NB4 (cell line): ENCODE results near the gene SH3BP5L.

Source experiments
- DNase-seq: peaks from one replicate; pipeline ENCODE4 v3.0.0; 2010; ENCODE audit warnings: low read depth
- H3K4me3 ChIP-seq: one replicate; pipeline ENCODE4 v1.5.1; 2011; ENCODE audit warnings: mild to moderate bottlenecking, low read depth, low read length, moderate library complexity
- CTCF ChIP-seq: IDR thresholded peaks from one replicate; pipeline ENCODE4 v1.5.1; 2012; ENCODE audit warnings: low read depth, low read length
- MAX ChIP-seq: IDR thresholded peaks from 2 replicates; pipeline ENCODE4 v1.6.1; 2011; ENCODE audit warnings: low read depth, low read length
- MYC ChIP-seq: IDR thresholded peaks from 2 replicates; pipeline ENCODE4 v1.6.1; 2011; ENCODE audit warnings: low read depth, low read length
- POLR2A ChIP-seq: IDR thresholded peaks from 2 replicates; pipeline ENCODE4 v1.6.1; 2011; ENCODE audit warnings: mild to moderate bottlenecking; ENCODE audit not compliant: insufficient read length; ENCODE audit errors: extremely low read depth

Gene SH3BP5L

GRCh38 chr1:248775441-248775840, 50.3 kb downstream of the SH3BP5L start:
- TF ChIP-seq CTCF (no peak), MAX (no peak), MYC (no peak), POLR2A (no peak)
- DNase-seq: no peak
- H3K4me3 ChIP-seq: no peak overlapping the region
